ENCODE data around the gene RNLS. TPM values are rescaled to one million over a fixed set of nuclear protein-coding genes. Genes with fewer than 3 reads are reported as not detected.

RNLS gene
- total RNA-seq, 1 experiment from 2014 or later: 11.4 TPM

DNA sequence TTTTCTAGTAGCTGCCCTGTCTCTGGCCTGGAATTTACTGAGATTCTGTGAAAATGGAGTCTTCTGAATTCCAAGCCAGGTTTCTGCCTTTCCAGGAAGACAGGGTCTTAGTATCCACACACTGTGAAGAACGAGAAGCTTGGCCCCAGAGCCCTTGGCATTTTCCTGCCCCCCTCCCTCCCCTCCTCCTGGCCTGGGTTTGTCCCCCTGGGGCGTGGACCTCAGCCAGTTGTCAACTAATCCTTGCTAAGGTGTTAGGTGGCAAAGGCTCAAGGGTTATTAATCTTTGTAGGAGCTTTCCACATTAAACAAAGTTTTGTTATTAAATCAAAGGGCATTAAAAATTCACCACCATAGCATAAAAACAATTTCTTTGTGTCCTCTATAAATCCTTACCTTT is 329.5 kb downstream of the RNLS start:
- peak; percentile 68 for ATAC-seq
- intact Hi-C loops (cut with micrococcal nuclease; ENCODE audit: unreplicated experiment) (no loop called here), in situ Hi-C loops (cut with HindIII; ENCODE audit: low pct_unique_long_range_greater_than_20kb, low sequenced_read_pairs) (no loop called here)
- Histone ChIP-seq H3K27ac (ENCODE audit: low read length) (peak overlapping the region; percentile 0), H3K4me1 (ENCODE audit: control insufficient read depth, insufficient read depth, low read length) (peaks cover 13% of the 10 kb centered on the region), H3K27me3 (ENCODE audit: control insufficient read depth, insufficient read depth, low read length) (no peaks in the 10 kb centered on the region), H3K36me3 (ENCODE audit: control insufficient read depth, insufficient read depth, low read length) (no peaks in the 10 kb centered on the region), H3K4me3 (ENCODE audit: low read depth in 2 of 2, low read length in 2 of 2) (no peak overlapping the region), H3K9me3 (ENCODE audit: control insufficient read depth, insufficient read depth, low read depth, low read length) (no peaks in the 10 kb centered on the region)
- no TSS peak for BruUV-seq (replicated peaks)
- DNase-seq (ENCODE audit: low read depth, low spot score): no peak
- TF ChIP-seq SIN3A (IDR thresholded peaks at IDR 0.05; ENCODE audit: borderline replicate concordance, insufficient read depth, low read depth, low read length) (no peak), POLR2AphosphoS5 (IDR thresholded peaks at IDR 0.05; ENCODE audit: low read depth, low read length) (no peak), TCF7L2 (IDR thresholded peaks at IDR 0.05; ENCODE audit: low read depth, low read length) (no peak)
- TF ChIP-seq, protein P1, sequence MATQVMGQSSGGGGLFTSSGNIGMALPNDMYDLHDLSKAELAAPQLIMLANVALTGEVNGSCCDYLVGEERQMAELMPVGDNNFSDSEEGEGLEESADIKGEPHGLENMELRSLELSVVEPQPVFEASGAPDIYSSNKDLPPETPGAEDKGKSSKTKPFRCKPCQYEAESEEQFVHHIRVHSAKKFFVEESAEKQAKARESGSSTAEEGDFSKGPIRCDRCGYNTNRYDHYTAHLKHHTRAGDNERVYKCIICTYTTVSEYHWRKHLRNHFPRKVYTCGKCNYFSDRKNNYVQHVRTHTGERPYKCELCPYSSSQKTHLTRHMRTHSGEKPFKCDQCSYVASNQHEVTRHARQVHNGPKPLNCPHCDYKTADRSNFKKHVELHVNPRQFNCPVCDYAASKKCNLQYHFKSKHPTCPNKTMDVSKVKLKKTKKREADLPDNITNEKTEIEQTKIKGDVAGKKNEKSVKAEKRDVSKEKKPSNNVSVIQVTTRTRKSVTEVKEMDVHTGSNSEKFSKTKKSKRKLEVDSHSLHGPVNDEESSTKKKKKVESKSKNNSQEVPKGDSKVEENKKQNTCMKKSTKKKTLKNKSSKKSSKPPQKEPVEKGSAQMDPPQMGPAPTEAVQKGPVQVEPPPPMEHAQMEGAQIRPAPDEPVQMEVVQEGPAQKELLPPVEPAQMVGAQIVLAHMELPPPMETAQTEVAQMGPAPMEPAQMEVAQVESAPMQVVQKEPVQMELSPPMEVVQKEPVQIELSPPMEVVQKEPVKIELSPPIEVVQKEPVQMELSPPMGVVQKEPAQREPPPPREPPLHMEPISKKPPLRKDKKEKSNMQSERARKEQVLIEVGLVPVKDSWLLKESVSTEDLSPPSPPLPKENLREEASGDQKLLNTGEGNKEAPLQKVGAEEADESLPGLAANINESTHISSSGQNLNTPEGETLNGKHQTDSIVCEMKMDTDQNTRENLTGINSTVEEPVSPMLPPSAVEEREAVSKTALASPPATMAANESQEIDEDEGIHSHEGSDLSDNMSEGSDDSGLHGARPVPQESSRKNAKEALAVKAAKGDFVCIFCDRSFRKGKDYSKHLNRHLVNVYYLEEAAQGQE (IDR thresholded peaks at IDR 0.05; ENCODE audit: insufficient read depth in 1 of 2, low read depth in 2 of 2, low read length in 1 of 2): no peak
- TF ChIP-seq, protein P2, sequence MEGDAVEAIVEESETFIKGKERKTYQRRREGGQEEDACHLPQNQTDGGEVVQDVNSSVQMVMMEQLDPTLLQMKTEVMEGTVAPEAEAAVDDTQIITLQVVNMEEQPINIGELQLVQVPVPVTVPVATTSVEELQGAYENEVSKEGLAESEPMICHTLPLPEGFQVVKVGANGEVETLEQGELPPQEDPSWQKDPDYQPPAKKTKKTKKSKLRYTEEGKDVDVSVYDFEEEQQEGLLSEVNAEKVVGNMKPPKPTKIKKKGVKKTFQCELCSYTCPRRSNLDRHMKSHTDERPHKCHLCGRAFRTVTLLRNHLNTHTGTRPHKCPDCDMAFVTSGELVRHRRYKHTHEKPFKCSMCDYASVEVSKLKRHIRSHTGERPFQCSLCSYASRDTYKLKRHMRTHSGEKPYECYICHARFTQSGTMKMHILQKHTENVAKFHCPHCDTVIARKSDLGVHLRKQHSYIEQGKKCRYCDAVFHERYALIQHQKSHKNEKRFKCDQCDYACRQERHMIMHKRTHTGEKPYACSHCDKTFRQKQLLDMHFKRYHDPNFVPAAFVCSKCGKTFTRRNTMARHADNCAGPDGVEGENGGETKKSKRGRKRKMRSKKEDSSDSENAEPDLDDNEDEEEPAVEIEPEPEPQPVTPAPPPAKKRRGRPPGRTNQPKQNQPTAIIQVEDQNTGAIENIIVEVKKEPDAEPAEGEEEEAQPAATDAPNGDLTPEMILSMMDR (IDR thresholded peaks at IDR 0.05): no peak
- CTCF ChIA-PET: no interaction called here
- POLR2A ChIA-PET: no interaction called here

DNA sequence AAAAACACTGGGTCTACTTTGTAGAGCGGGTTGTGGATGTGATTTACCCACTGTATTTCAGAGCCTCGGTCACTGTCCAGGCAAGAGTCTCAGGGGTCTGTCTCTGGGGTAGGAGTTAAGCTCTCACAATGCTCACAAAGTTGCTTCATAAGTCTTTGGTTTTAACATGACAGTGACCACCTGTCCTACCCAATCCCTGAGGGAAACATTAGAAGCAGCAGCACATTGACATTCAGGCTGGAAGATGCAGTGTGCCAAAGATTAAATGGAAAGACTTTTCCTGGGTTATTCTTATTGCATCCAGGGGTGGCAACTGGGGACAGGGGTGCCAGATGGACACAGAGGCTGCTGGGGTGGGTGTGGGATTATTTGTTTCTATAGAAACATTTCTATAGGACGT is 330.0 kb downstream of the RNLS start:
- no peak overlapping the region for H3K4me3 ChIP-seq (ENCODE audit: low read depth in 2 of 2, low read length in 2 of 2)
- in situ Hi-C loops (cut with HindIII; ENCODE audit: low pct_unique_long_range_greater_than_20kb, low sequenced_read_pairs): no loop called here
- intact Hi-C loops (cut with micrococcal nuclease; ENCODE audit: unreplicated experiment): no loop called here
- H3K4me1 ChIP-seq (ENCODE audit: control insufficient read depth, insufficient read depth, low read length): peaks cover 13% of the 10 kb centered on the region
- H3K36me3 ChIP-seq (ENCODE audit: control insufficient read depth, insufficient read depth, low read length): no peaks in the 10 kb centered on the region
- no peaks in the 10 kb centered on the region for H3K27me3 ChIP-seq (ENCODE audit: control insufficient read depth, insufficient read depth, low read length)
- DNase-seq (ENCODE audit: low read depth, low spot score): no peak
- no peaks in the 10 kb centered on the region for H3K9me3 ChIP-seq (ENCODE audit: control insufficient read depth, insufficient read depth, low read depth, low read length)
- ChIA-PET CTCF (no interaction called here), POLR2A (no interaction called here)
- peak overlapping the region; percentile 0; the same call in 1 of the 2 replicates for H3K27ac ChIP-seq (ENCODE audit: low read length)
- no peak for ATAC-seq
- TF ChIP-seq, protein P1 (IDR thresholded peaks at IDR 0.05; ENCODE audit: insufficient read depth in 1 of 2, low read depth in 2 of 2, low read length in 1 of 2): no peak
- TF ChIP-seq POLR2AphosphoS5 (IDR thresholded peaks at IDR 0.05; ENCODE audit: low read depth, low read length): no peak
- TF ChIP-seq SIN3A (IDR thresholded peaks at IDR 0.05; ENCODE audit: borderline replicate concordance, insufficient read depth, low read depth, low read length): no peak
- no TSS peak for BruUV-seq (replicated peaks)

Data from Panc1 (cell line).